OCI-LY7 (cell line): ENCODE measurements around the gene FBXO42.

ENCODE experiments used
- CTCF ChIP-seq: fragments of 200-600 bp; sonication (generic); conservative IDR thresholded peaks from 2 replicates; pipeline ENCODE4 v1.5.1; 2014; ENCODE audit warnings: mild to moderate bottlenecking, antibody characterized with exemption, low read length, moderate library complexity, mixed read lengths
- EZH2phosphoT487 ChIP-seq: fragments of 200-600 bp; sonication (generic); IDR thresholded peaks from 2 replicates; pipeline ENCODE4 v1.6.1; 2018; ENCODE audit warnings: low read depth, borderline replicate concordance, mild to moderate bottlenecking, mixed run types, antibody characterized with exemption, low read length, moderate library complexity, mixed read lengths

GRCh38 chr1:16279186-16279585 lies 73.1 kb downstream of the FBXO42 start:
- TF ChIP-seq EZH2phosphoT487: no peak
- no peak for TF ChIP-seq CTCF
